NCI-H1694 (cell line): ENCODE data around the gene KIAA1614.
"Not testable (repeated sequence)": the region's sequence is repeated elsewhere in the genome, so short reads cannot be mapped to it uniquely, and the experiment has no call there.

ENCODE experiments used
- DNase-seq: peaks from one replicate; lab custom pipeline; 2025; lab: John Stamatoyannopoulos, UW

The KIAA1614 gene

DNA sequence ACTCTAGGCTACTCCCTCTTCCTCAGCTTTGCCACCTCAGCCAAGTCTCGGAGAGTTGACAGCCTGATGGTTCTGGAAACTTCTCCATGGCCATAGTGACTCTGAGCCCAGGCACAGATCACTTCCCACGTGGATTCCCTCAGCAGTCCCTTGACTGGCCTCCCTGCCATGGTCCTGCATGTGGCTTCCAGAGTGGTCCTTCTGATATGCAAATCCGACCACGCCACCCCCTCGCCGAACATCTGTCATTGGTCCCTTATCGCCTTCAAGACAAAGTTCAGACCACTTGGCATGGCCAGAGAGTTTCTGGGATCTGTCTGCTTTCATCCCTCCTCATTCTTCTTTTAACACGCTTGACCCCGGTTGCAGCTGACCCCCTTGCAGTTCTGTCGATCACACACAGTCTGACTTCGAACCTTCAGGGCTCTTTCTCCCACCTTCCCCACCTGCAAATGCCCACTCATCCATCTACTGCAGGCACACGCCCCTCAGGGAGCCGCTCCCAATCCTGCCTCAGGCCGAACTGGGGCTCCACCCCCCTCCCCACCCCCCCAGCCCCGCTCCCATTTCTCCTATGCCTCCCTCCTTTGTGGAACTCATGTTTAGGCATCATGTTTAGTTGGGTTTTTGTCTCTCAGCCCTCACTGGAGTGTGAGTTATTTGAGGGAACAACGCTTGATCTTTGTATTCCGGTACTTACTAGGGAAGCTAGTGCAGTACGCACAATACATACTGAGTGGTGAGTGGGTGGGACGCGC lies 29.0 kb downstream of the KIAA1614 start:
- DNase-seq, result no peak

DNA sequence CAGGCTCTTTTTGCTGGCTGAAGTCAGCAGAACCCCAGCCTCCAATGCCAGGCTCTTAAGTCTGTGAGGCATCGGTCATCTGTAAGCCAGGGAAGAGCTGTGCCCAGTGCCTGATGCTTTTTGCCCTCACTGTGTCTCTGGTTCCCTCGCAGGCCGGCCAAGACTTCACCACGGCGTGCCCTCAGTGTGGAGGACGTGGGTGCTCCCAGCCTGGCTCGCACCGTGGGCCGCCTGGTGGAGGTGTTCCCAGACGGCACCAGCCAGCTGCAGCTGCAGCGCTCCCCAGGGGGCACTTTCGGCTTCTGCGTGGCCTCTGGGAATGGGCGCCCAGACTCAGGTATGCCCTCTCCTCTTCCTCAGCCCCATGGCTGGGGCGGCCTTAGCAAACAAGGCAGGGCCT lies 32.5 kb downstream of the KIAA1614 start:
- DNase-seq, result no peak

DNA sequence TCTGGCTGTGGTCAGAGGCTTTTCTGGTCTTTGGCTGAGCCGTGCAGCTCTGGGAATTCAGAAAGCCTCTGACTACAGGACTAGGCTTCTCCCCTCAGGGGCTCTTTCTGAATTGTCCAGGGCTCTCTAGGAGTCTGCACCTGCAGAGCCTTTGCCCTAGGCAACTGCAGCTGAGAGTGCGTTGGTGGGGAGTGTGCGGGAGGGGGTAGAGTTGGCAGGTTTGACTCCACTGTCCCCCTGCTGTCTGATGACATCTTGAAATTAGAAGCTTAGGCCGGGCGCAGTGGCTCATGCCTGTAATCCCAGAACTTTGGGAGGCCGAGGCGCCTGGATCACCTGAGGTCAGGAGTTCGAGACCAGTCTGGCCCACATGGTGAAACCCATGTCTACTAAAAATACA lies 32.9 kb downstream of the KIAA1614 start:
- DNase-seq, result no peak

DNA sequence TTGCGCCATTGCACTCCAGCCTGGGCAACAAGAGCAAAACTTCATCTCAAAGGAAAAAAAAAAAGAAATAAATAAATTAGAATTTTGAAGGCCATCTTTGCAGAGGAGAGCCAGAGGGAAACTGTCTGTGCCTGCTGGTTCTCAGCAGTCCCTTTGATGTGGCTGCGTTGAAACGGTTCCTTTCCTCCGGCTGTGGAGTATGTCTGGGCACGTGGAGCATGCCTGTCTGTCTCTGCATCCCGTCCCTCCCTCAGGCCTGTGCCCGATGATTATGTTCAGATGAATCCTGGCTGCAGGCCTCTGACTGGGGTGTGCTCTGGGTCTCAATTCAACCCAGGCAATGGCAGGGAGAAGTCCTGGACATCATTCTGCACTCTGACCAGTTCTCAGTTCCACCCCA lies 33.4 kb downstream of the KIAA1614 start:
- DNase-seq, result no peak

DNA sequence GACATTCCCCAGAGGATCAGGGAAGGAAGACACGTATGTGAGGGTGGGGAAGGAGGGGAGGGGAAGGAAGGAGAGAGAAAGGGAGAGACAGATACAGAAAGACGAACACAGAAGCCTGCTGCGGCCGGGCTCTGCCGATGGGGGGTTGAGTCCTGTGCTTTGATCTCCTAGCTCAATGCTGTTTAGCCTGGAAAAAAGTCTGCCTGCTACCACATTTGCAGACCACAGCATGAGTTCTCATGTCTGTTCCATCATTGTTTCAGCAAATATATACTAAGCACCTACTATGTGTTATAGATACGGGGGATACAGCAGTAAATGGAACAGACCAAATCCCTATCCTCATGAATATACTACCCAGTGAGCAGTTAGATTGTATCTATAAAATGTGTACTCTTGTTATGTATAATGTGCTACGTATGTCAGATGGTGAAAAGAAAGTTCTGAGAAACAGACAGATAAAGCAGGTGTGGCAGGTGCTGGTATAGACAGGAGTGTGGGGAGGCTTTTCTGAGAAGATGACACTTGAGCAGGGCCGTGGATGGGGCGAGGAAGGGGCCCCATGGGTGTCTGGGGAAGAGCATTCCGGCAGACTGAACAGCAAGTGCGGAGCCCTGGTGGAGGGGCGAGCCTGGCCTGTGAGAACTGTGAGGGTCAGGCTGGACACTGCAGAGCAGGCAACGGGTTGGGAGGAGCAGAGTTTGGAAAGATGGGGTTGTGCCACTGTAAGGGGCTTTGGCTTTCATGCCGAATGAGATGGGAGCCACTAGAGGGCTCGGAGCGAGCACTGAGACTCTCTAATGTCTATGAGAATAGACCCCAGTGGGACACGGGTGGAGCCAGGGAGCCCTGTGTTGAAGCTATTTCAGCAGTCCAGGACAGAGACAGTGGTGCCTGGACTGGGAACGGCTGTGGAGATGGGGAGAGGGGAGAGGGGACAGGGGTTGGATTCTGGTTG lies 34.1 kb downstream of the KIAA1614 start:
- DNase-seq, result no peak

DNA sequence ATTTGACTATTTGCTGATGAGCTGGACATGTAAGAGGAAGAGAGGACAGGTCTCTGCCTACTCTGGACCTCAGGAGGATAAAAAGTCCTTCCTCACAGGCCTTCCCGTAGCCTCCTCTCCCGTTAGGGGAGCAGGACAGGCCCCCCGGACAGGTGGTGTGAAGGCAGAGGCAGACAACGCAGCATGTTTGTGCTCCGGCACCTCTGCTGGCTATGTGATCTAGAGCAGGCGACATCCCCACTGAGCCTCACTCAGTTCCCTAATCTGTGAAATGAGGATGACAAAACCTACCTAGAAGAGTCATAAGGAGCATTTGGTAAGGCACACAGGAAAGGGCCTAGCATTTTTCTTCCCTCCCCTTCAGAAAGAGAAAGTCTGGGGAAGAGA lies 34.8 kb downstream of the KIAA1614 start:
- no peak for DNase-seq

DNA sequence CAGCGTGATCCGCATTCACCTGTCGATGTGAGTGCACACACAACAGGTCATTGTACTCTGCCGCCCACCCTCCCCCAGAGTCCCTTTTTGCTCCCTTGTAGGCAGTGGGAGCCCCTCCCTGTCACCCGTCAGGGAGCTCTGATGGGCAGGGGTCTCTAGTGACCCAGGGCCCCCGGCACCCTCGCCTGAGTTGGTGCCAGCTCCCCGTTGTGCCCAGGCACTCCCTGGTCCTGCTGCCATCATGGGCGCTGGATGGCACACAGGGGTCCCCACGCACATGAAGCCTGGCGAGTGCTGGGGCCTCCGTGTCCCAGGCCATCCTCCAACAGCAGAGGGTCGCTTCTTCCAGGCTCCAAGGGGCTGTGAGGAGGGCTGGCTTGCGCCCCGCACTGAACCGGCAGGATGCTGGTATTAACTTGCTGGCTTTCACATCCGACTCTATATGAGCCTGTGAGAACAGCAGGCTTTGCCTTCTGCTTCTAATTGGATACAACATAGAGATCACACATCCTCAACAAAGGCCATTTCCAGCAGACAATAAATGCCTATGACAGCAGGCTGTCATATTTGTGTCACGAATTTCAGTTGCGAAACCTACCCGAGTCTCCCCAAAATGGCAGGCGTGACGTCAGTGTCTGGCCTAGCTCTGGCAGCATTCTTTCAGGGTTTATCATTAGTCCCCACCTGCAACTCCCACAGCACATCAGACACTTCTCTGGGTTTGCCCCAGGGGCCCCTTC lies 35.4 kb downstream of the KIAA1614 start:
- DNase-seq, result no peak

DNA sequence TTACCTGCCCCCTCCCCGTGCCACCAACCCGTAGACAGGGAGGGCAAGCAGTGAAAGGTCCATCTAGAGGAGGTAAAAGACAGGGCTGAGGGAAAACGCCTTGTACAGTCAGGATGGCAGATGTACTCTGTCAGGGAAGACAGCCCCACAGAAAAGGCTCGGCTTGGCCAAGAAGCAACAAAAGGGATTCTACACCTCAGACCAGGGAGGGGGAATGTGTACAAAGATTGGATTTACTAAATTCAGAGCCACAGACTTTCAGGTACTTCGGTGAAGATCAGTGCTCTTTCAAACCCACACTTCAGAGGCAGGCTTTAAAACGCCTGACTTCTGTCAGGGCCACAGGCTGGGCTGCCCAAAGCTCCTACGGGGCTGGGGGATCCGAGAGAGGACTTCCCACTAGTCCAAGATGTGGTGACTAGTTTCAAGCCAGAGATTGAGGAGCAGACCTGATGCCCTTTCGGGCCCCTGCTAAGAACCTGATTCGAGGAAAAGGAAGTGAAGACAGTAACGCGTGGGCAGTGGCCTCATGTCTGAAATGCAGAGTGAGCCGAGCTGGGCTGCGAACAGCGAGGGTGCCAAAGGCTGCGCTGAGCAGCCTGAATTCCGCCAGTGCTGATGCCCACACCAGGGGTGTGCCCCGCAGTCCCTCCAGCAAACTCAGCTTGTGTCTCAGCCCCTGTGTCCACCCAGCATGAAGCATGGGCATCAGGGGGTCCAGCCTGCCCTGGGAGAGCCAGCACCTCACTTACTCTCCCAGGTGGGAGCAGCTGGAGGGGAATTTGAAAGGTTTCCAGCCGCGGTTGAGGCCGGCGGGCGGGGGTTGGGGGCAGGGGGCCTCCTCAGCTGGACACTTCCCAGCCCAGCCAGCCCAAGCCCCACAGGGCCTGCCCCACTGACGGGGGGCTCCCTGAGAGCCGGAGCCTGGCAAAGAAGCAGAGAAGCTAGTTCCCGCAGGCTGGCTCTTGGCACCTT lies 36.2 kb downstream of the KIAA1614 start:
- no peak for DNase-seq

DNA sequence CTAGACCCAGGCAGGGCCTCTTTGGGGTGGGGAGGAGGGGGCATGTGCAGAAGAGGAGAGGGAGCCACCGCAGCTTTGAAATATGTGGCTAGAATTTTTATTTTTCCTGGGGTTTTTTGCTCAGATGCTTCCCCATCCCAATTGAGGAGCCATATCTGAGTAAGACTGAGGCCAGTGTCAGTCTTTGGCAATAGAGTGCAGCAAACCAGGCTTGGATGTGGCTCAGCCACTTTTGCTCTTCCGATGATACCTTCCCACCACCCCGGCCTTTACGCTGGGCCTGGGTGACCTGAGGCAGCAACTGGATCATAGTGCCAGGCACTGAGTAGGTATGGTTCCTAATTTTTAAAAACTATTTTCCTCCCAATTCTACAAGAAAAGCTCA lies 36.9 kb downstream of the KIAA1614 start:
- DNase-seq, result no peak

DNA sequence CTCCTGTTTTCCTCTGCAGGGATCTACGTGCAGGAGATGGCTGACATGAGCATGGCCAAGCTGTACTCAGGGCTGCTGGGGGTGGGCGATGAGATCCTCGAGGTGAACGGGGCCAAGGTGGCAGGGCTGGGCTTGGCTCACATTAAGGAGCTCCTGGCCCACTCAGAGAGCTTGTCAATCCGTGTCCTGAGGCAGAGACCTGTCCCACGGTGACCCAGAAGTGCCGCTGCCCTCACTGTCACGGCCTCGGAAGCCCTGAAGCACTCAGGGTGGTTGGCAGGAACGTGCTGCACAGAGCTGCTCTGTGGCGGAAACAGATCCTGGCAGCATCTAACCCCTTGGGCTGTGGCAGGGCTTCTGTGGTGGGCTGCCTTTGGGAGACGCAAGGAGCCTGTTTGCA lies 37.6 kb downstream of the KIAA1614 start:
- no peak for DNase-seq

DNA sequence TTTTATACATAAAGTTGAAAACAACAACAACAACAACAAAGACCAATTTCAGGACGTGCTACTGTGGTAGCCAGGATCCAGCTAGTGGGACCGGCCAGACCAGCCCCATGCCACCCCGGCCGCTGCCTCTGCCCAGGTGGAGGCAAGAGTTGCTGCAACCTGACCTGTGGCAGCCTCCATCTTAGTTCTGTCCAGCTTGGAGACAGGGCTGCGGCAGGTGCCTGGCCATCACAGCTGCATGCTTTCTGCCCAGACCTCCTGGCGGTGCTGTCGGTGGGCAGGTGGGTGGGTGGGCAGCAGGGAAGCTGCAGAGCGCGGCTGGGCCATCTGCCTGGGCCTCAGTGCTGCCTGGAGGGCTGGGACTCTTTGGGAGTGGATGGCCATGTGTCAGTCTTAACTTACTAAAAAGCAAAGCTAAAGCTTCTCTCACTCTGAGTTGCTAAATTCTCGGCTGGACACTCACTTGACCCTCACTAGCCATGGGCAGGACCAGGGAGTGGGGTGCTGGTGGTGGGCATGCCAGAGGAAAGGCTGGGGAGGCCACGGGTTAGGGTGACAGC lies 38.6 kb downstream of the KIAA1614 start:
- no peak for DNase-seq

DNA sequence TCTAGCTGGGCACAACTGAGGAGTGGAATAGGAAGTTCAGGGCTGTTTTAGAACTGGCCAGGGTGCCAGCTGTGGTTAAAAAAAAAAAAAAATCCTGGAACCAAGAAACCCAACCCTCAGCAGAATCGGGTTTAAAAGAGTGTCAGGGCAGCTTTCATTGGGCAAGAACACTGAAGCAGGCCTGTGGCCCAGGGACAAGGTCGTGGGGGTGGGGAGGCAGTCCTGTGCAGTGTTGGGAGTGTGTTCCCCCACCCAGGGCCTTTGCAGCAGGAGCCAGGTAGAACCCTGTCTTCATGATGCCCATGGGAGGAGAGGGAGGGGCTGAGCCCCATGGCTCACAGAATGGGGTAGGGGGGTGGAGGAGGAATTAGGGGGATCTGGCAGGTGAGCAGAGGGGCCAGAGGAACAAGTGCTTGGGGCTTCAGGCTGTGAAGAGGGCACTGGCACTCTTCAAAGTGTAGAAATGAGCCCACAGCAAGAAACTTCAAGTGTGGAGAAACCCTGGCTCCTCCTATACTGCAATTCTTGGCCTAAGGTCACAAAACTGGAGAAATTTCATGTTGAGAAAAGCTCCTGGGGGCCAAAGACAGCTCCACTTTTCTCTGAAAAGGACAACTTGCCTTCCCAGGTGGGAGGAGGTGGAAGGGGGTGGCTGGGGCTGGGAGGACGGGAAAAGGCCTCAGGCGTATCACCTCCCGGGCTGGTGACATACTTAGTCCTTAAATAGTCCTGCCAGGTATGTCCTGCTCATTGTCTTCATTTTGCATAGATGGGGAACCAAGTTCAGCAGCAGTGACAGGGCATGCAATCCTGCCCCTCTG lies 39.3 kb downstream of the KIAA1614 start:
- no peak for DNase-seq

DNA sequence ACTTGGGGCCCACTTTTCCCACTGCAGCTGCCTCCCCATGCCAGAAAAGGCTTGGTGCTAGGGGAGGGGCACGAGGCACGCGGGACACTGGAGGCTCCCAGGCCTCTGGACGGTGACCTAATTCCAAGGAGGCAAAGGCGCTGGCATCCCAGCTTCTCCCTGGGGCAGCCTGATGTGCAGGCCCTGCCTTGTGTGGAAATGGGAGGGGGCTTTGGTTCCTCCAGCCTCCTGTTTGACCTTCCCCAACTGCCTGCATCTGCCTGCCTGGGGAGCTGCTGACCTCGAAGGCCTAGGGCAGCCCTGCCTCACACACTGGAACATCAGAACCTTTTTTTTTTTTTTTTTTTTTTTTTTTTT lies 39.9 kb downstream of the KIAA1614 start:
- no peak for DNase-seq

DNA sequence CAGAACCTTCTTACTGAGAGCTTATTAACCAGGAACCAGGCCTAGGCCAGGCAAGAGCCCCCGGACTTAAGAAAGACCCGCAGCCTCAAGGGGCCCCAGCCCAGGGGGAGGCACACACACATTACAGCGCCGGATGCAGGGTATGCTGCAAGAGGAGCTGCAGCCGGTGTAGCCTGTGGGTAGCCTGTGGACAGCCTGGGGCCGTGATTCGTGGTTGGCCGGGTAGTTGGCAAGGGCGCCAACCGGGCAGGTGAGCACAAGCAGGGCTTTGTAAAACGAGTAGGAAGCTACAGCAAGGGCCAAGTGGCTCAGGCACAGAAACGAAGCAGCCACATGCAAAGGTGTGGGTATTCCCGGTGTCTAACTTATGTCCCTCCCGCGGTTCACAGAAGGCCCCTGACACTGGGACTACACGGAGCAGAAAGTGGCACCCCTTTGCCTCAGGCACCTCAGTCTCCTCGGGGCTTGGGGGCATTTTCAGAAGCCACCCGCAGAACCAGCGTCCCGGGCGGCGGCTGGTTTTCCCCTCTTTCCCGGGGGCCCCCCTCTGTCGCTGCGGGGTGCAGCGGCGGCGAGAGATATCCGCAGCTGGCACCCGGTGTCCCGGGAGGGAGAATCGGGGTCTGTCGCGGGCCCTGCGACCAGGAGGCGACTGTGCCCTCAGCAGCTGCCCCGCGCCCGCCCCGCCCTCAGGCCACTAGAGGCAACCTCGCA lies 40.8 kb downstream of the KIAA1614 start:
- no peak for DNase-seq

DNA sequence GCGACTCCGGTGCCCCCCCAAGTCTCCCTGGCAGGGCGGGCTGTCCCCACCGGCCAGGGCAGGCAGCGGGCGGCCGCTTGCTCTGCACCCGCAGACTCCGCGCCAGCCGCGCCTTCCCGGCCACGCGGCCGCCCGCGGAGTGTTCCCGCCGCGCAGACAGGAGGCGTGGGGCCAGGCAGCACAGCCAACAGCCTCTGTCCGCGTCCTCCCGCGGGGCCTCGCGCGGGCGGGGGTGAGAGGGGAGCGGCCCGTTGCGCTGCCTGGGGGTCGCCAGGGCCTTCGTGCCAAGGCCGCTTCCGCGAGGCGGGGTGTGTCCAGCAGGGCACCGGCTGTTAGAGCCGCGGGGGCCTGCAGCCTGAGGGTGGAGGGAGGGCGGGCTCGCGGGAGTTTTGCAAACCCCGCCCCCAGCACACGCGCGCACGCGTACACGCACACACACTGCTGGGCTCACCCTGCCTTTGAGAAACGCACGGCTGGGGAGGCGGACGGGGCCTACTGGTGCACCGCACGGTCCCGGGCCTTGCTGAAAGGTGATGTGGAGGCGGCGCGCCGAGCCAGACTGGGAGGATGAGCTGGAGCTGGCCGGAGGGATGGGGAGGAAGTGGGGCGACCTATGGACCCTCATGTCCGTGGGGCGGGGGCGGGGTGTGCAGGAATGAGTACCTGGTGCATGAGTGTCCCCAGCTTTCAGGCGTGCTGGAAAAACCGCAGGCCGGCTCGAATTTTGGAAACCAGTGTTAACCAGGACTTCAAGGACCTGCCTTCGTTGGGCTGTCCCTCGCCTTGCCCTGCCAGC lies 41.5 kb downstream of the KIAA1614 start:
- DNase-seq, result no peak

DNA sequence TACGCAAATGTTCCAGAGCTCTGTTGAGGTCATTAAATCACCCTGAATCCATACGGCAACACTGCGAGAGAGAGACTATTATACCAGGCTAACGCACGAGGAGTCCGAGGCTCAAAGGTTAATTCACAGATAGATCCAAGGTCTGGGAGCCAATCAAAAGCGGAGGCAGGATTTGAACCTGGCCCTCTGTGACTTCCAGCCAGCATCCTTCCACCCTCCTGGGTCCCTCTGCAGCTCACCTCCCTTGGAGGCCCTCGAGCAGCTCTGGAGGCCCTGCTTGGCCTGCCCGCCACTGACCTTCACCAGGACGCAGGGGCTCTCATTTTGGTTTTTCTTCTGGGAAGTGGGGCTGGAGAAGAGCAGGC lies 42.1 kb downstream of the KIAA1614 start:
- DNase-seq, result no peak

DNA sequence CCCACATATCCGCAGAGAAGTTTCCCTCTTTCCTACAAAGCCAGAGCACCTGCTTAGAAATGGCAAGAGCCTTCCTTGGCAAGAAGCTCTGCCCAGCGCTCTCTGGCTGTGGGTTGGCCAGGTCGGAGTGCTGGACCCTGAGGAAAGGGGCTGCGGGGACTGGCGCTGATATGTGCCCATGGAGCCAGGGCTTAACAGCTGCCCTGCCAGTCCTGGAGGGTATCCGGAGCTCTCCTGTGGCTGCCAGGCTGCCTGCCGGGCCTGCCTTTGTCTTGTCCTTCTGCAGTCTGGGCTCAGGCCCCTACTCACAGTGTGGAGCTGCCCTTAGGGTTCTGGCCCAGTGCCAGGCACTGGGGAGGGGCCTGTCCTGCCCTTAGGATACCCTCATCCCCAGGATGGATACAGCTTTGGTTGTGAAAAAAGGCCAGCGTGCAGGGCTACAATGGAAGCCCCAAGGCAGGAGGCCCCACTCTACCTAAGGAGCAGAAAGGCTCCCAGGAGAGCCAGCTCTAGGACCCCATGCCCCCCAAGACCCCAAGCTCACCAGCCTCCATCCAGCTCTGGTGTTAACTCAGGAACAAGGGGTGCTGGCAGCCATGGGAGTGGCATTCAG lies 43.4 kb downstream of the KIAA1614 start:
- no peak for DNase-seq

DNA sequence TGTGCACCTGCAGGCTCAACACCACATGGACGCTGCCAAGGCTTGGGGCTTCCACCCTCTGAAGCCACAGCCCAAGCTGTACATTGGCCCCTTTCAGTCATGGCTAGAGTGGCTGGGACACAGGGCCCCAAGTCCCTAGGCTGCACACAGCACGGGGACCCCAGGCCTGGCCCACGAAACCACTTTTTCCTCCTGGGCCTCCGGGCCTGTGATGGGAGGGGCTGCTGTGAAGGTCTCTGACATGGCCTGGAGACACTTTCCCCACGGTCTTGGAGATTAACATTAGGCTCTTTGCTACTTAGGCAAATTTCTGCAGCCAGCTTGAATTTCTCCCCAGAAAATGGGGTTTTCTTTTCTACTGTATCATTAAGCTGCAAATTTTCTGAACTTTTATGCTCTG lies 46.9 kb downstream of the KIAA1614 start:
- not testable (repeated sequence) for DNase-seq
